Stimulated activated naive B cell treated with anti-CD40 and anti-IgM and Interleukin-4, amounts not matched to agents 10 μg/mL and 1 μg/mL and 100 μg/mL, for 72 hours (primary cell): ENCODE results near the gene DNAJB11.

Experiments
- ATAC-seq, 2 donors: fragments of 150-1000 bp; cut with Tn5 transposase; replicated peaks; 2 replicates each; pipeline ENCODE4 v1.10.0; 2021; ENCODE audit warnings: moderate library complexity in 1 of 2
- DNase-seq: peaks from one replicate; pipeline ENCODE4 v3.0.0; 2021
- H3K27ac Mint-ChIP-seq: one replicate; pipeline ENCODE4 v1.8.0; 2022; ENCODE audit warnings: mild to moderate bottlenecking, mixed read lengths
- H3K27me3 Mint-ChIP-seq, 2 donors: one replicate each; pipeline ENCODE4 v1.8.0; 2022; ENCODE audit warnings: mixed read lengths in 2 of 2
- H3K36me3 Mint-ChIP-seq, 2 donors: one replicate each; pipeline ENCODE4 v1.8.0; 2022; ENCODE audit warnings: mixed read lengths in 2 of 2, mild to moderate bottlenecking in 1 of 2
- H3K4me1 Mint-ChIP-seq, 2 donors: one replicate each; pipeline ENCODE4 v1.8.0; 2022; ENCODE audit warnings: mixed read lengths in 2 of 2, mild to moderate bottlenecking in 1 of 2
- H3K4me3 Mint-ChIP-seq, 2 donors: one replicate each; pipeline ENCODE4 v1.8.0; 2022; ENCODE audit warnings: mild to moderate bottlenecking in 2 of 2, mixed read lengths in 2 of 2, moderate library complexity in 1 of 2
- H3K9me3 Mint-ChIP-seq, 2 donors: one replicate each; pipeline ENCODE4 v1.8.0; 2022; ENCODE audit warnings: mixed read lengths in 2 of 2, mild to moderate bottlenecking in 1 of 2

The DNAJB11 gene

GRCh38 chr3:186594591-186595113, 24.1 kb downstream of the DNAJB11 start:
- H3K9me3 Mint-ChIP-seq, result no peaks in the 10 kb centered on the region
- no peak overlapping the region for H3K27ac Mint-ChIP-seq
- DNase-seq (no peak), ATAC-seq (no peak)
- H3K4me1 Mint-ChIP-seq, result no peaks in the 10 kb centered on the region
- peaks cover 8 to 11% of the 10 kb centered on the region in 2 donors for H3K27me3 Mint-ChIP-seq
- no peaks in the 10 kb centered on the region for H3K36me3 Mint-ChIP-seq
- no peak overlapping the region for H3K4me3 Mint-ChIP-seq

DNA sequence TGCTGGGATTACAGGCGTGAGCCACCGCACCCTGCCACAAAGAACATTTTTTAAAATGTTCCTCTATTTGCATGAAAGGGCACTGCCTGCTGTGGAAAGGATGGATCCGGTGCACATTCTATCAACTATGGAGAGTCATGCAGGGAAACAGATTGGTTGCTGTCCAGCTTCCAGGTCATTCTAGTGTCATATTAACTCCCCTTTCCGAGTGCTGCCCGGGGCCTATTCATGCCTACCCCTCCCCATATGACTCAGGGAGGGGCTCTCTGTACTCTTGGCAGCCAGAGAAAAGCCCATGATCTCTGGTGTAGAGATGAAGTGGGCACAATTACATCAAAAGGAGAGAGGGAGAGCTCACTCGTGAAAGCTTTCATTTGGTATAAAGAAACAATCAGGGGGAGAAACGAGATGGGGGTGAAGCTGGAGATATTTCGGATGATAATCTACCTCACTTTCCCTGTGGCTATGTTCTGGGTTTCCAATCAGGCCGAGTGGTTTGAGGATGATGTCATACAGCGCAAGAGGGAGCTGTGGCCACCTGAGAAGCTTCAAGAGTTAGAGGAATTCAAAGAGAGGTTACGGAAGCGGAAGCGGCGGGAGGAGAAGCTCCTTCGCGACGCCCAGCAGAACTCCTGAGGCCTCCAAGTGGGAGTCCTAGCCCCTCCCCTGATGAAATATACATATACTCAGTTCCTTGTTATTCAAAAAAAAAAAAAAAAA, 26.2 kb downstream of the DNAJB11 start:
- H3K4me3 Mint-ChIP-seq, result no peak overlapping the region
- no peak for DNase-seq

DNA sequence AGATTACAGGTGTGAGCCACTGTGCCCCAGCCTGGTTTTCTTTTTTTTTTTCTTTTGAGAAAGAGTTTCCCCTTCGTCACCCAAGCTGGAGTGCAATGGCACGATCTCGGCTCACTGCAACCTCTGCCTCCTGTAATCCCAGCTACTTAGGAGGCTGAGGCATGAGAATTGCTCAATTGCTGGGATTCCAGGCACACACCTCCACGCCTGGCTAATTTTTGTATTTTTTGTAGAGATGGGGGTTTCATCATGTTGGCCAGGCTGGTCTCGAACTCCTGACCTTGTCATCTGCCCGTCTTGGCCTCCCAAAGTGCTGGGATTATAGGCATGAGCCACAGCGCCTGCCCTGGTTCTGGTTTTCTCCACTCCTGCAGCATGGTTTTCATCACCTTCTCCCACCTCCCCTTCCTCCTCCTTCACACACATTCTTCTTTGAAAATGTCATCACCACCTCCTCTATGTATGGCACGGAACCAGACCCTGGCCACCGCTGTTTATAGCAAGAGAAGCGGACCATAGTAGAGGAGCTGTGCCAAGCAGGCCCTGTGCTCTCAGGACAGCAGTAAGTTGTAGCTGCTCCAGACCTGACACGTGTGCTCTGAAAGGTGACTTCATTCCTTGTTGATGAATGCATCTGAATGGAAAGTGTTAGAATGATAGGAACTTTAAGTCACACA, 27.7 kb downstream of the DNAJB11 start:
- Mint-ChIP-seq H3K4me1 (no peaks in the 10 kb centered on the region), H3K4me3 (no peak overlapping the region), H3K9me3 (no peaks in the 10 kb centered on the region), H3K36me3 (no peaks in the 10 kb centered on the region), H3K27me3 (peaks cover 8 to 11% of the 10 kb centered on the region in 2 donors), H3K27ac (no peak overlapping the region)
- DNase-seq (no peak), ATAC-seq (no peak)

More for the DNA sequence above, 26.2 kb downstream of the DNAJB11 start:
- no peak overlapping the region for H3K27ac Mint-ChIP-seq
- no peaks in the 10 kb centered on the region for H3K36me3 Mint-ChIP-seq
- H3K9me3 Mint-ChIP-seq, result no peaks in the 10 kb centered on the region
- ATAC-seq, result no peak
- H3K4me1 Mint-ChIP-seq, result no peaks in the 10 kb centered on the region
- H3K27me3 Mint-ChIP-seq, result peaks cover 8 to 11% of the 10 kb centered on the region in 2 donors

- no peaks in the 10 kb centered on the region for H3K9me3 Mint-ChIP-seq
- DNase-seq, result no peak
- H3K4me1 Mint-ChIP-seq, result no peaks in the 10 kb centered on the region
- H3K36me3 Mint-ChIP-seq, result no peaks in the 10 kb centered on the region
- no peak overlapping the region for H3K27ac Mint-ChIP-seq
- no peak for ATAC-seq
- peaks cover 8 to 11% of the 10 kb centered on the region in 2 donors for H3K27me3 Mint-ChIP-seq
- no peak overlapping the region for H3K4me3 Mint-ChIP-seq
Observed at GRCh38 chr3:186598794-186599141, 28.2 kb downstream of the DNAJB11 start.

DNA sequence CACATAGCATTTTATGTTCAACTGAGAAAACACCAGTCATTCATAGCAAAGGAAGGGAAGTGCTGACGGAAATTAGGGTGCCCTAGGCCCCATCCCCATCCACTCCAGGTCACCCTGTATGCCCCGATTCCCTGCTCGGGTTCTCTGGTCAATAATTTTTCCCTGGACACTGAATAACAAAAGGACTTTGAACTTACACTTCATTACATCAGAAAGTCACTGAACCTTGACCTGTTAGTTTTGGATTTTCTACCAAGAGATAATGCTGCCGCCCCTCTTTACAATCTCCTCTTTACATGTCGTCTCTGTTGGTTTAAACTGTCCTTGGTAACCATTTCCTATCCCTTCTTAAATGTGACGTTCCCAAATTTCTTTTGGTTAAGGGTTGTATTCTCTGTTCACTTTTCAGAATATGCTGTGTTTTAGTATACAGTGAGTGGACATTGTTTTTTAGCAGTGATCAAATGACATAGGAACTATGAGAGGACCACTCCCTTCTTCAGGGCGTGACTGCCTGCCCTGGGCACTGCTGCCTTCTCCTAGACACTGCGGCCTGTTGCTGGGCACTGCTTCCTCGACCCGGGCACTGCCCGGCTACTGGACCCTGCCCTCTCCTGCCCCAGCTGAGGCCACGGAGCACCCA, 28.7 kb downstream of the DNAJB11 start:
- ATAC-seq, result no peak
- Mint-ChIP-seq H3K9me3 (no peaks in the 10 kb centered on the region), H3K4me3 (no peak overlapping the region), H3K36me3 (no peaks in the 10 kb centered on the region), H3K27ac (no peak overlapping the region), H3K27me3 (peaks cover 12 to 15% of the 10 kb centered on the region in 2 donors), H3K4me1 (no peaks in the 10 kb centered on the region)
- DNase-seq, result no peak

DNA sequence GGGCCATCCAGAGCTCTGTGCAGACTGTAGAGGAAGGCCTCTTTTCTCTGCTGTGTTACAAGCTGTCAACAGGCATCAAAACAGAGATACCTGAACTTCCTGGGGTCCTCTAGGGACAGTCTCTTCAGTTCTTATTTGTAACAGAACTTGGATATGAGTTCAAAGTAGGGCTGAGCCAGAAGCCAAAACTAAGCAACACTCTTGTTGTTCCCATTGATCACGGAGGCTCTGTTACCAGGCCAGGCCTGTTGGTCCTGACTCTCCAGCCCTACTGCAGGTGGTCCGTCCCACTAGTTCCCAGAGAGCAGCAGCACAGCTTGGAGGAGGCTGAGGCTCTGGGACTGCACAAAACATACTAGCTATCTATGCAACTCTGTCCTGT, 29.3 kb downstream of the DNAJB11 start:
- ATAC-seq, result no peak
- H3K4me3 Mint-ChIP-seq, result no peak overlapping the region
- H3K4me1 Mint-ChIP-seq, result no peaks in the 10 kb centered on the region
- no peaks in the 10 kb centered on the region for H3K36me3 Mint-ChIP-seq
- peaks cover 14 to 20% of the 10 kb centered on the region in 2 donors for H3K27me3 Mint-ChIP-seq
- no peak for DNase-seq
- H3K9me3 Mint-ChIP-seq, result no peaks in the 10 kb centered on the region
- H3K27ac Mint-ChIP-seq, result no peak overlapping the region

DNA sequence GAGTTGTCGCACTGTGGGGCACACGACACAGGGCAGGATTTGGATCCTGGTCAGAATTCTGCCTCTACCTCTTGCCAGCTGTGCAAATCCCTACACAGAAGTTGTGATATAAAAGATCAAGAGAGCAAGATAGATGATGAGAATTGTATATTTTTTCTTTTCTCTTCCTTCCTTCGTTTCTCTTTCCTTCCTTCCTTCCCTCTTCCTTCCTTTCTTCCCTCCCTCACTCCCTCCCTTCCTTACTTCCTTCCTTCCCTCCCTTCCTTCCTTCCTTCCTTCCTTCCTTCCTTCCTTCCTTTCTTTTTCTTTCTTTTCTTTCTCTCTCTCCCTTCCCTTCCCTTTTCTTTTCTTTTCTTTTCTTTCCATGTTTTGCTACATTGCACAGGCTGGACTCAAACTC, 30.4 kb downstream of the DNAJB11 start:
- no peaks in the 10 kb centered on the region for H3K4me1 Mint-ChIP-seq
- H3K27me3 Mint-ChIP-seq, result peaks cover 15 to 23% of the 10 kb centered on the region in 2 donors
- no peak overlapping the region for H3K27ac Mint-ChIP-seq
- H3K9me3 Mint-ChIP-seq, result no peaks in the 10 kb centered on the region
- H3K36me3 Mint-ChIP-seq, result no peaks in the 10 kb centered on the region
- no peak for ATAC-seq
- H3K4me3 Mint-ChIP-seq, result no peak overlapping the region
- DNase-seq, result no peak

DNA sequence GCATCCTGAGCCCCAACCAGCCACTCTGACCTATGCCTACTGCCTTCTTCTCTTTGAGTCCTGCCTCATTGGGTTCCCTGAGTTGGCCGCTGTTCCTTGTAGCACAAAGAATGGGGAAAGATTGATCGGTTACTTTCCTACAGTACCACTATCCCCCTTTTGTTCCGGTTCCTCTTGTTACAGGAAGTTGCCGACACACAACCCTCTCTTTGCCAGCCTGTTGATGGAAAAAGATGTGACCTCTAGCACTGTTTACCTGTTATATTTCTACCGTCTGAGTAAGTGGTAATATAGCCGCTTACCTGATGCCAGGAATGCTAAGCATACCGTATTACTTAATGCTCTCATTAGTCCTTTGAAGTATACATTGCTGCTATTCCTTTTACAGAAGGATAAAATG, 32.6 kb downstream of the DNAJB11 start:
- Mint-ChIP-seq H3K4me3 (no peak overlapping the region), H3K4me1 (no peaks in the 10 kb centered on the region), H3K36me3 (no peaks in the 10 kb centered on the region), H3K27me3 (peaks cover 11 to 12% of the 10 kb centered on the region in 2 donors), H3K27ac (no peak overlapping the region), H3K9me3 (no peaks in the 10 kb centered on the region)
- DNase-seq, result no peak
- no peak for ATAC-seq

- no peak for ATAC-seq
- no peak overlapping the region for H3K4me3 Mint-ChIP-seq
- peaks cover 7 to 12% of the 10 kb centered on the region in 2 donors for H3K27me3 Mint-ChIP-seq
- no peak for DNase-seq
- H3K36me3 Mint-ChIP-seq, result no peaks in the 10 kb centered on the region
- H3K27ac Mint-ChIP-seq, result no peak overlapping the region
- H3K4me1 Mint-ChIP-seq, result no peaks in the 10 kb centered on the region
- no peaks in the 10 kb centered on the region for H3K9me3 Mint-ChIP-seq
Observed at GRCh38 chr3:186605078-186605477, 34.6 kb downstream of the DNAJB11 start.

DNA sequence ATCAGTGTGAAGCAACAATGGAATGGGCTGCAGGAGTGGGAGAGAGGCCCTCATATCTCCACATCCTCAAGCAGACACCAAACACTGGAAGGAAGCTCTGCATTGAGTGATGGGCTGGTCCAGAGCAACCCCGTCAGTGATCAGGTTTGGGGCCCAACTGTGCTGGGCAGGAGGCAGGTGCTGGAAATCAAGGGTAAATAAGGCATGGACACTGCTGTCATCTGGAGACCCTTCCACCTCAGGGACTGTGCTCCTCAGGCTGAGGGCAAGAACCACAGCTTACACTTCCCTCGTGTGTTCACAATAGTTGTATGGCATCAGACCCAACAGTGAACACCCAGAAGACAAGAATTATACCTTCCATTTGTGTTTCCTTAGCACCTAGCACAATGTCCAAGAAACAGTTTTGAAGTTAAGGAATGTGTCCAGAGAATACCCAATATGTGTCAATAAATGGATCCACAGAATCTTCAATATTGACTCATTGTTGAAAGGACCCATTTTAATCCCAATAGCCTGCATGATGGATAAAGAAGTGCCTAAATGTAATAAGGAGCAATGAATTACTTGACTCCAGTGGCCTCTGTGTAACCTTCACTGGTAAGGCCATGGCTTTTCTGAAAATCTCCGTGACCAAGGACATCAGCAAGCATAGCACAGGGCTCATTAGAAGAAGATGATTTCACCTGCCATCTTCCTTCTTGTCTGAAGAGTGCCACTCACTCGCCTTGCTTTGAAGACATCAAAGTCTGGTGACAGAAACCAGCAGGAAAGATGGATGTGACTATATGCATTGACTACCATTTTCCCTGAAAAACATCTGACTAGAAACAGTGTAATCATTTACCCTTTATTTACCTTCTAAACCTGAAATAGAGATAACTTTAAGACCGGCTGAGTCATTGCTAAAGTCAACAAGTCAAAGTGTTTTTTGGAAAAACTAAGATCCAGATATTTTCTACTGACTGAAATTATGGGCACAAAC, 35.3 kb downstream of the DNAJB11 start:
- ATAC-seq (no peak), DNase-seq (no peak)
- Mint-ChIP-seq H3K4me3 (no peak overlapping the region), H3K27ac (no peak overlapping the region), H3K27me3 (peaks cover 7 to 12% of the 10 kb centered on the region in 2 donors), H3K36me3 (no peaks in the 10 kb centered on the region), H3K4me1 (no peaks in the 10 kb centered on the region), H3K9me3 (no peaks in the 10 kb centered on the region)

- H3K36me3 Mint-ChIP-seq, result no peaks in the 10 kb centered on the region
- no peaks in the 10 kb centered on the region for H3K9me3 Mint-ChIP-seq
- peaks cover 26 to 32% of the 10 kb centered on the region in 2 donors for H3K27me3 Mint-ChIP-seq
- no peak overlapping the region for H3K4me3 Mint-ChIP-seq
- no peak overlapping the region for H3K27ac Mint-ChIP-seq
- no peak for DNase-seq
- ATAC-seq, result no peak
- H3K4me1 Mint-ChIP-seq, result no peaks in the 10 kb centered on the region
Observed at GRCh38 chr3:186608624-186609215, 38.2 kb downstream of the DNAJB11 start.

DNA sequence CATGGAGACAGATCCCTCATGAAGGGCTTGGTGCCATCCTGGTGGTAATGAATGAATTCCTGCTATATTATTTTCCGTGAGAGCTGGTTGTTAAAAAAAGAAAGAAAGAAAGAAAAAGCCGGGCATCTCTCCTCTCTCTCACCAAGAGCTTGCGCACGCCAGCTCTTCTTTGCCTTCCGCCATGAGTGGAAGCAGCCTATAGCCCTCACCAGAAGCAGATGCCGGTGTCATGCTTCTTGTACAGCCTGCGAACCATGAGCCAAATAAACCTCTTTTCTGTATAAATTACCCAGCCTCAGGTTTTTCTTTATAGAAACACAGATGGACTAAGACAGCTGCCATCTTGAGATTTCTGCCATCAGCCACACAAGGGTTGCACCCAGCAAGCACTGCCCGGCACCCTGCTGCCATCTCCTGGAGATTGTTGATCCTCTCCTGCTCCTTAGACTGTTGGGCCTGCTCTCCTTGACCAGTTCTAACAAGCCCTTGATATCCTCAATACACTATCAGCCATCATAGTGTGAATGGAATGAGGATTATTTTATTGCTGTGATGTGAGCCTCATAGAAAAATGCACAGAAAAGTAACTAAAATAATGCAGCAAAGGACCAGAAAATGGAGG, 38.8 kb downstream of the DNAJB11 start:
- no peak for ATAC-seq

GRCh38 chr3:186612065-186612464, 41.5 kb downstream of the DNAJB11 start:
- Mint-ChIP-seq H3K27me3 (peaks cover 26 to 35% of the 10 kb centered on the region in 2 donors), H3K9me3 (no peaks in the 10 kb centered on the region), H3K4me1 (peaks cover 11 to 17% of the 10 kb centered on the region in 2 donors), H3K36me3 (peaks cover 0 to 1% of the 10 kb centered on the region in 2 donors), H3K4me3 (no peak overlapping the region), H3K27ac (peak overlapping the region; percentile 44)
- ATAC-seq, result no peak
- no peak for DNase-seq

More for the DNA sequence above, 38.8 kb downstream of the DNAJB11 start:
- Mint-ChIP-seq H3K36me3 (no peaks in the 10 kb centered on the region), H3K4me3 (no peak overlapping the region), H3K9me3 (no peaks in the 10 kb centered on the region), H3K27me3 (peaks cover 22 to 30% of the 10 kb centered on the region in 2 donors), H3K27ac (no peak overlapping the region), H3K4me1 (peaks cover 1 to 3% of the 10 kb centered on the region in 2 donors)
- no peak for DNase-seq
